HCT116 (cell line): ENCODE results near the gene RCVRN. TPM values are rescaled to one million over a fixed set of nuclear protein-coding genes. Genes with fewer than 3 reads are reported as not detected.

Source experiments
- ATAC-seq: fragments of 200-7000 bp; cut with Tn5 transposase; 2 replicates; pipeline ENCODE4 v1.9.1; 2020; ENCODE audit warnings: mild to moderate bottlenecking, moderate library complexity
- BruUV-seq: library from RNA; stranded (reverse); fragments of 400-500 nt; replicated peaks from 2 replicates; lab custom pipeline; 2021; lab: Mats Ljungman, UMichigan
- CTCF ChIA-PET: fragments of 300-600 bp; sonication (Branson Sonifier 250); formaldehyde crosslinking; loops from one replicate; lab custom pipeline; 2021; ENCODE audit warnings: antibody characterized with exemption; lab: Charles Lee
- POLR2A ChIA-PET: fragments of 300-600, 350-600 bp; sonication (Branson Sonifier 250); formaldehyde crosslinking; loops from one replicate; lab custom pipeline; 2021; ENCODE audit warnings: antibody characterized with exemption; lab: Charles Lee
- RAD21 ChIA-PET, 2 experiments: fragments of 300-600 bp; sonication (Branson Sonifier 250); formaldehyde crosslinking; loops; one replicate each; lab custom pipeline; 2023; ENCODE audit warnings: low total read pairs in 2 of 2; ENCODE audit not compliant: uncharacterized antibody in 2 of 2, unreplicated experiment in 2 of 2, low non-redundant PET in 1 of 2; lab: Charles Lee
- DNase-seq: peaks from one replicate; pipeline ENCODE4 v3.0.0-alpha.2; 2010; ENCODE audit warnings: low read depth, low spot score
- H2AFZ ChIP-seq: fragments of 200-600 bp; shearing (Covaris generic), sonication (generic); 2 replicates; pipeline ENCODE4 v1.6.1; 2017; ENCODE audit warnings: low read depth, mixed run types, mixed read lengths, antibody characterized with exemption, low read length; ENCODE audit not compliant: poor library complexity, severe bottlenecking
- H3K27ac ChIP-seq: 2 replicates; pipeline ENCODE4 v1.5.1; 2012; ENCODE audit warnings: low read depth, low read length
- H3K27me3 ChIP-seq: fragments of 200-600 bp; sonication (generic); 2 replicates; pipeline ENCODE4 v1.6.1; 2016; ENCODE audit warnings: mixed run types, low read length, mixed read lengths; ENCODE audit not compliant: insufficient read depth
- H3K36me3 ChIP-seq, 2 experiments: fragments of 200-500 bp in 1 of 2; fragments of 200-600 bp in 1 of 2; sonication (Bioruptor generic) in 1 of 2; sonication (generic) in 1 of 2; 2 replicates each; pipeline versions ENCODE4 v1.5.1 to v1.6.1; 2014 to 2016; ENCODE audit warnings: low read length in 2 of 2, inconsistent platforms in 1 of 2, mixed read lengths in 1 of 2, mixed run types in 1 of 2; ENCODE audit not compliant: insufficient read depth in 2 of 2, control insufficient read depth in 1 of 2
- H3K4me1 ChIP-seq, 2 experiments: fragments of 200-600 bp in 1 of 2; sonication (generic) in 1 of 2; 2 replicates each; pipeline versions ENCODE4 v1.5.1 to v1.6.1; 2012 to 2017; ENCODE audit warnings: low read length in 2 of 2, inconsistent platforms in 1 of 2, mild to moderate bottlenecking in 1 of 2, mixed read lengths in 1 of 2, mixed run types in 1 of 2, moderate library complexity in 1 of 2; ENCODE audit not compliant: insufficient read depth in 2 of 2, control insufficient read depth in 1 of 2
- H3K4me2 ChIP-seq: fragments of 200-600 bp; sonication (generic); 2 replicates; pipeline ENCODE4 v1.6.1; 2017; ENCODE audit warnings: mixed run types, low read length, mixed read lengths
- H3K4me3 ChIP-seq, 2 experiments: fragments of 200-600 bp in 1 of 2; sonication (generic) in 1 of 2; replicated peaks in 1 of 2; 2 replicates each; pipeline ENCODE4 v1.5.1; 2011 to 2016; ENCODE audit warnings: low read length in 2 of 2, control low read depth in 1 of 2, low read depth in 1 of 2, mild to moderate bottlenecking in 1 of 2, mixed read lengths in 1 of 2, mixed run types in 1 of 2
- H3K79me2 ChIP-seq: fragments of 200-600 bp; sonication (generic); 2 replicates; pipeline ENCODE4 v1.6.1; 2017; ENCODE audit warnings: mild to moderate bottlenecking, mixed run types, low read length, moderate library complexity, mixed read lengths; ENCODE audit not compliant: insufficient read depth
- H3K9ac ChIP-seq: fragments of 200-600 bp; sonication (generic); 2 replicates; pipeline ENCODE4 v1.6.1; 2016; ENCODE audit warnings: low read length, mixed read lengths
- H3K9me2 ChIP-seq: fragments of 200-600 bp; sonication (generic), shearing (Covaris generic); 2 replicates; pipeline ENCODE4 v1.6.1; 2017; ENCODE audit warnings: mixed run types, mild to moderate bottlenecking, moderate library complexity; ENCODE audit not compliant: insufficient read depth
- H3K9me3 ChIP-seq, 2 experiments: fragments of 200-500 bp in 1 of 2; fragments of 200-600 bp in 1 of 2; sonication (Bioruptor generic) in 1 of 2; sonication (generic) in 1 of 2; 2 replicates each; pipeline ENCODE4 v1.6.1; 2014 to 2017; ENCODE audit warnings: low read length in 2 of 2, mixed read lengths in 2 of 2, inconsistent platforms in 1 of 2, low read depth in 1 of 2, mild to moderate bottlenecking in 1 of 2, mixed run types in 1 of 2, moderate library complexity in 1 of 2; ENCODE audit not compliant: control insufficient read depth in 1 of 2, insufficient read depth in 1 of 2
- H4K20me1 ChIP-seq: fragments of 200-600 bp; sonication (generic), shearing (Covaris generic); 2 replicates; pipeline ENCODE4 v1.6.1; 2017; ENCODE audit warnings: mixed run types, mild to moderate bottlenecking, moderate library complexity; ENCODE audit not compliant: insufficient read depth
- CBX3 ChIP-seq: IDR thresholded peaks from 2 replicates; pipeline ENCODE4 v1.6.1; 2012; ENCODE audit warnings: low read depth
- EGR1 ChIP-seq: IDR thresholded peaks from 2 replicates; pipeline ENCODE4 v1.6.1; 2012; ENCODE audit warnings: low read depth
- EZH2 ChIP-seq: fragments of 200-600 bp; sonication (generic); IDR thresholded peaks from 2 replicates; pipeline ENCODE4 v1.6.1; 2017; ENCODE audit warnings: antibody characterized with exemption, mixed run types
- FOSL1 ChIP-seq: IDR thresholded peaks from 2 replicates; pipeline ENCODE4 v1.6.1; 2012; ENCODE audit warnings: low read depth
- JUND ChIP-seq: IDR thresholded peaks from 2 replicates; pipeline ENCODE4 v1.6.1; 2012
- POLR2A ChIP-seq: IDR thresholded peaks from 2 replicates; pipeline ENCODE4 v1.7.0; 2011; ENCODE audit warnings: borderline replicate concordance; ENCODE audit not compliant: insufficient read depth, insufficient read length; ENCODE audit errors: extremely low read depth
- RAD21 ChIP-seq: IDR thresholded peaks from 2 replicates; pipeline ENCODE4 v1.6.1; 2012; ENCODE audit warnings: low read depth, mild to moderate bottlenecking
- SIN3A ChIP-seq: IDR thresholded peaks from 2 replicates; pipeline ENCODE4 v1.6.1; 2012; ENCODE audit warnings: low read depth
- SRF ChIP-seq: IDR thresholded peaks from 2 replicates; pipeline ENCODE4 v1.6.1; 2012; ENCODE audit warnings: low read depth
- YY1 ChIP-seq: IDR thresholded peaks from 2 replicates; pipeline ENCODE4 v1.6.1; 2011; ENCODE audit warnings: low read length, low read depth, moderate library complexity, mild to moderate bottlenecking; ENCODE audit not compliant: insufficient replicate concordance; ENCODE audit errors: extremely low read depth
- intact Hi-C: fragments of 100-400 bp; cut with micrococcal nuclease; formaldehyde crosslinking; loops from 2 replicates; pipeline ENCODE4 v1.10.0; 2022
- total RNA-seq: library from RNA; stranded (reverse); gene quantifications from one replicate; pipeline ENCODE4 v1.2.1, GENCODE V29; 2021; ENCODE audit not compliant: unreplicated experiment
- TF ChIP-seq, protein P1 (sequence below), 3 experiments: fragments of 200-600 bp in 1 of 3; sonication (generic) in 1 of 3; IDR thresholded peaks in 2 of 3; conservative IDR thresholded peaks in 1 of 3; 2 replicates each; pipeline ENCODE4 v1.5.1; 2012 to 2017; ENCODE audit warnings: low read depth in 2 of 3, low read length in 2 of 3, antibody characterized with exemption in 1 of 3, borderline replicate concordance in 1 of 3, control low read depth in 1 of 3, mild to moderate bottlenecking in 1 of 3, mixed read lengths in 1 of 3, mixed run types in 1 of 3, moderate library complexity in 1 of 3; ENCODE audit not compliant: insufficient read depth in 1 of 3
- TF ChIP-seq, protein P2 (sequence below): IDR thresholded peaks from 2 replicates; pipeline ENCODE4 v1.6.1; 2011; ENCODE audit warnings: mild to moderate bottlenecking, low read length, moderate library complexity; ENCODE audit not compliant: insufficient replicate concordance; ENCODE audit errors: extremely low read depth
- TF ChIP-seq, protein P3 (sequence below): IDR thresholded peaks from 2 replicates; pipeline ENCODE4 v1.6.1; 2012

The RCVRN gene
- total RNA-seq, 1 experiment from 2014 or later = not detected

DNA sequence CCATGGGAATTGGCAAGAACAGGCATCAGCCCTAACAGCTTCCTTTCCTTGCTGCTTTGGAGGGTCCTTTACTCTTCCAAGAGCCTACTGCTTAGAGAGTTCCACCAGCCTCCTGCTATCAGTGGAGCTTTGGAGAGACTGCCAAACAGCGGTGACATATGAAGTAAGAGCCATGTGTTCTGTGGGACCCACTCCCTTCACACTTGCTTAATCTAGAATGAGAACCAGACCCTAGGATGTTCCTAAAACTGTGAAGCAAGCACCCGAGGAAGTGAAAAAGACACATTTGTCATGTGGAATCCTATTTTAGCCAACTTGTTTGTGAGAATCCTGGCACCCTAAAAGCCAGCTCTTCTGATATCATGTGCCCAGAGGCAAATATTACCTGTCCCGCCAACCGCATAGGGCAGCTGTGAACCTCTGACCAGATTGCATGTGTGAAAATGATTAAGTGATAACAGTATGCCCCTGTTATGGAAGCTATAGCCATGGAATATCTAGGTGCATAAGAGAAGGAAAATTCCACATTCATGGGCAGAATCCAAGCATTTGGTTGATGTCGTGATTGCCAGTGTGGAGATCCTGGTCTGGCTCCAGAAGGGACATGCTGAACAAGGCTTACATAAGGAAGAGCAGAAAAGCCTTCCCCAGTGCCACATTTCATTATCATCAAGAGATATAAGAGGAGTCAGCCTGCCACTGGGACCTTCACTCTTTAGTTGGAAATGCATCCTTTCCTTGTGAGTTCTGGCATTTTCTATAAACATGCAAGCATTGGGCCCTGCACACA, 18.7 kb downstream of the RCVRN start:
- H3K36me3 ChIP-seq = no peaks in the 10 kb centered on the region
- no peak overlapping the region for H3K27ac ChIP-seq
- no peak overlapping the region for H3K4me2 ChIP-seq
- no peak overlapping the region for H3K9ac ChIP-seq
- POLR2A ChIA-PET = no interaction called here
- BruUV-seq = no TSS peak
- no peaks in the 10 kb centered on the region for H3K79me2 ChIP-seq
- ATAC-seq (no peak), DNase-seq (no peak)
- no peaks in the 10 kb centered on the region for H4K20me1 ChIP-seq
- H3K27me3 ChIP-seq = no peaks in the 10 kb centered on the region
- TF ChIP-seq FOSL1 (no peak), EZH2 (no peak), YY1 (no peak), SIN3A (no peak), RAD21 (no peak), CBX3 (no peak), SRF (no peak), EGR1 (no peak), POLR2A (no peak), JUND (no peak)
- TF ChIP-seq, protein P1, sequence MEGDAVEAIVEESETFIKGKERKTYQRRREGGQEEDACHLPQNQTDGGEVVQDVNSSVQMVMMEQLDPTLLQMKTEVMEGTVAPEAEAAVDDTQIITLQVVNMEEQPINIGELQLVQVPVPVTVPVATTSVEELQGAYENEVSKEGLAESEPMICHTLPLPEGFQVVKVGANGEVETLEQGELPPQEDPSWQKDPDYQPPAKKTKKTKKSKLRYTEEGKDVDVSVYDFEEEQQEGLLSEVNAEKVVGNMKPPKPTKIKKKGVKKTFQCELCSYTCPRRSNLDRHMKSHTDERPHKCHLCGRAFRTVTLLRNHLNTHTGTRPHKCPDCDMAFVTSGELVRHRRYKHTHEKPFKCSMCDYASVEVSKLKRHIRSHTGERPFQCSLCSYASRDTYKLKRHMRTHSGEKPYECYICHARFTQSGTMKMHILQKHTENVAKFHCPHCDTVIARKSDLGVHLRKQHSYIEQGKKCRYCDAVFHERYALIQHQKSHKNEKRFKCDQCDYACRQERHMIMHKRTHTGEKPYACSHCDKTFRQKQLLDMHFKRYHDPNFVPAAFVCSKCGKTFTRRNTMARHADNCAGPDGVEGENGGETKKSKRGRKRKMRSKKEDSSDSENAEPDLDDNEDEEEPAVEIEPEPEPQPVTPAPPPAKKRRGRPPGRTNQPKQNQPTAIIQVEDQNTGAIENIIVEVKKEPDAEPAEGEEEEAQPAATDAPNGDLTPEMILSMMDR (IDR thresholded peaks at IDR 0.05 in 2 of 3, conservative IDR thresholded peaks at IDR 0.05 in 1 of 3; ENCODE audit: borderline replicate concordance in 1 of 3, insufficient read depth in 1 of 3, low read depth in 2 of 3, low read length in 2 of 3) = no peak
- TF ChIP-seq, protein P2, sequence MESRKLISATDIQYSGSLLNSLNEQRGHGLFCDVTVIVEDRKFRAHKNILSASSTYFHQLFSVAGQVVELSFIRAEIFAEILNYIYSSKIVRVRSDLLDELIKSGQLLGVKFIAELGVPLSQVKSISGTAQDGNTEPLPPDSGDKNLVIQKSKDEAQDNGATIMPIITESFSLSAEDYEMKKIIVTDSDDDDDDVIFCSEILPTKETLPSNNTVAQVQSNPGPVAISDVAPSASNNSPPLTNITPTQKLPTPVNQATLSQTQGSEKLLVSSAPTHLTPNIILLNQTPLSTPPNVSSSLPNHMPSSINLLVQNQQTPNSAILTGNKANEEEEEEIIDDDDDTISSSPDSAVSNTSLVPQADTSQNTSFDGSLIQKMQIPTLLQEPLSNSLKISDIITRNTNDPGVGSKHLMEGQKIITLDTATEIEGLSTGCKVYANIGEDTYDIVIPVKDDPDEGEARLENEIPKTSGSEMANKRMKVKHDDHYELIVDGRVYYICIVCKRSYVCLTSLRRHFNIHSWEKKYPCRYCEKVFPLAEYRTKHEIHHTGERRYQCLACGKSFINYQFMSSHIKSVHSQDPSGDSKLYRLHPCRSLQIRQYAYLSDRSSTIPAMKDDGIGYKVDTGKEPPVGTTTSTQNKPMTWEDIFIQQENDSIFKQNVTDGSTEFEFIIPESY = no peak
- TF ChIP-seq, protein P3, sequence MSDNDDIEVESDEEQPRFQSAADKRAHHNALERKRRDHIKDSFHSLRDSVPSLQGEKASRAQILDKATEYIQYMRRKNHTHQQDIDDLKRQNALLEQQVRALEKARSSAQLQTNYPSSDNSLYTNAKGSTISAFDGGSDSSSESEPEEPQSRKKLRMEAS = no peak
- peaks cover 6 to 16% of the 10 kb centered on the region in 2 experiments; a peak in 3 of 4 replicates for H3K9me3 ChIP-seq
- no peak overlapping the region for H3K4me3 ChIP-seq
- intact Hi-C loops = no loop called here
- RAD21 ChIA-PET = no interaction called here
- peaks cover 0 to 4% of the 10 kb centered on the region in 2 experiments; a peak in 2 of 4 replicates for H3K4me1 ChIP-seq
- CTCF ChIA-PET = no interaction called here
- H2AFZ ChIP-seq = no peak overlapping the region
- no peaks in the 10 kb centered on the region for H3K9me2 ChIP-seq
